Measurements from ENCODE around the gene AFF4.
"Not testable (repeated sequence)": the region's sequence is repeated elsewhere in the genome, so short reads cannot be mapped to it uniquely, and the experiment has no call there.

AFF4 gene

GRCh38 chr5:132886064-132886823 lies 77.2 kb downstream of the AFF4 start:
- no peak for DNase-seq (ENCODE audit: low read depth)

DNA sequence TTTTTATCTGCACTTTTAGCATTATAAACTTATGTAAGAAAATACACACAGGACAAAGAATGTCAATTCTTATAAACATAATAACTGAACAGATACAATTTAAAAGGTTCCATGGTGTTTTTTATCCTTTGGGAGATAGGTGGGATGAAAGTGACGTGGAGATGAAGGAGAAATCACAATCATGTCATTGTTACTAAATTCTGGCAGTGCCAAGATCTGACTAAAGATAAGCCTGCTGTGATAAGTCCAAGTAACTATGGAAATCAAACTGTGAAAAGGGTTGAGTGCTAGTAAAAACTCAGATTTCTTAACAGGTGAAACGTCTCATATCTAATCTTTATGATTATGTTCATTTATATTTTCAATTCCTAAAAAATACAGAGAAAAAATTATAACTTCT lies 78.9 kb downstream of the AFF4 start:
- DNase-seq (ENCODE audit: low read depth), result no peak

- no peak for DNase-seq (ENCODE audit: low read depth)
Measured at GRCh38 chr5:132883261-132883834, 80.1 kb downstream of the AFF4 start.

- no peak for DNase-seq (ENCODE audit: low read depth)
Measured at GRCh38 chr5:132877938-132878337, 85.5 kb downstream of the AFF4 start.

- no peak for DNase-seq (ENCODE audit: low read depth)
Measured at GRCh38 chr5:132877466-132877865, 86.0 kb downstream of the AFF4 start.

DNA sequence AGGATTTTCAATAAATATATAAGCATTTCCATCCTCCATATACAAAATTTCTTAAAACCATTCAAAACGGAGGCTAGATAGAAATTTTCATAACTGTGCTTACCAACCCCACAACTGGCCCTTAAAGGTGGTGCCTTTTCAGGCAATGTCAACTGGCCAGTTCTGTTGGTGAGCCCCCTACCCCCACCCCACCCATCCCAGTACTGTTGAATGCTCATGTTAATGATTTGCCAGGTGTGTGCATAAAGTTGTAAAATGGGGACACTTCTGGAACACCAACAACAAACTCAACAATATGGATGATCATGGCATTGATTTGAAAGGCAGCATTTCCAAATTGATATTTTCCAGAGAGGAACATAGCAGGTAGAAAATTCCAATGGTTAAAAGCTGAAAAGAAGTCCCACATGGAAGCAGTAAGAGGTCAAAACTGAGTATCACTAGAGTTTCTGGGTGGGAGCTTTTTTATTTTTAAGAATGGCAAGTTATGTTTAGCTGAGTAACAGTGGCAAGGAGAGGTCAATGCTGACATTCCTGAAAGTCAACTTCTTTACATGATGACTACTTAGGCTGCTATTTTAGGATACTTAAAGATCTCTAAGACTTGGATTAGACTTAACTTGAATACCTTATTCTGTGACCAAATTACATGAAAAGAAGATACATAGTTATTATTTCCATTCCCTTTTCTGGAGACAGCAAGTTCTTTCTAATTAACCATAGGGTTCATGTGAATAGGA lies 87.2 kb downstream of the AFF4 start:
- DNase-seq (ENCODE audit: low read depth), result no peak

DNA sequence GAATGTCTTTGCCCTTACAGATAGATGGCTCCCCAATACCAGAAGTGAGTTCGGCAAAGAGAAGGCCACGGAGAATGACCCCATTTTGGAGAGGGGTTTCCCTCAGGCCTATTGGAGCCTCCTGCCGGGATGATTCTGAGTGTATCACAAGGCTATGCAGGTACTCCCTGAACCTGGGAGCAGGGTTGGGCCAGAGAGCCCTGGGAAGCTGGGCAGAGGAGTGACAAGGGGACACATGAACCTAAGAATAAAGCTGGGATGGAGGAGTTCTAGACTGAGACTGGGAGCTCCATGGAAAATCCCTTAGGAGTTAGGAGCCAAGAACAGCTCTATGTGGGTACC lies 89.5 kb downstream of the AFF4 start:
- DNase-seq (ENCODE audit: low read depth), result no peak

DNA sequence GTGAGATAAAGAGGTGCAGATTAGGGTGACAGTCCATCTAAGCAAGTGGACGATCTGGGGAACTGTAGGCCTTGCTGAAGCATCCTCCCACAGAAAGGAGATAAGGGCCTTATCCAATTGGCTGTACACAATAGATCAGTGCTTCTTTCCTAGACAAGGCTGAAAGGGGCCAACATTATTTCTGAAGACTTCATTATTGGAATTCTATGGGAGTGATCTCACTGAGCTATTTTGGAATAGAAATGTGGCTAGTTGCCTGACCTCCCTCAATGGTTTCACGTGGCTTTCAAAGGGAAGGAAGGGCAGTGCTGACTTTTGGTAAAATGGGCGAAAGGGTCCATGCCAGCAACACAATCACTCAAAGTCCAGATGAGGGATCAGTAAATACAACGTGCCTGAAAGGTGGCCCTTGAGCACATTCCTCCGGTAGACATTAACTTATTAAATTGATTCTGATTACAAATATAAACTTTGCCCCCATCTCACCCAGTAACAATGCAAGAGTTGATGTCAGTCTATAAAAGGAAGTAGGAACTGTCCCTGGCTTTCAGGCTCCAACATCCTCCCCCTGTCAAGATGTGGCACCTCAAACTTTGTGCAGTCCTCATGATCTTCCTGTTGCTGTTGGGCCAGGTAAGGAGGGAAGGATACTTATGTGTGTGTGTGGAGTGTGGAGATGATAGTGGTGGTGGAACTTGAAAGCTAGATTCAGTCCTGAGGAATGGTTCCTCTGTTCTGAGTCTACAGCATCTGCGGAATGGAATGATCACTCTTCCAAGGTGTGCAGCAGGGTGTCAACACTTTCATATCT lies 90.1 kb downstream of the AFF4 start, which contains the start of gene LEAP2:
TSS of gene LEAP2 (plus strand) at position 550 of the 811 bp plus-strand sequence. CDS start at position 577, 27 bp downstream.
- no peak for DNase-seq (ENCODE audit: low read depth)

GRCh38 chr5:132872788-132873118 lies 90.7 kb downstream of the AFF4 start:
- DNase-seq (ENCODE audit: low read depth), result no peak

GRCh38 chr5:132871459-132872284 lies 91.8 kb downstream of the AFF4 start:
- DNase-seq (ENCODE audit: low read depth), result no peak

DNA sequence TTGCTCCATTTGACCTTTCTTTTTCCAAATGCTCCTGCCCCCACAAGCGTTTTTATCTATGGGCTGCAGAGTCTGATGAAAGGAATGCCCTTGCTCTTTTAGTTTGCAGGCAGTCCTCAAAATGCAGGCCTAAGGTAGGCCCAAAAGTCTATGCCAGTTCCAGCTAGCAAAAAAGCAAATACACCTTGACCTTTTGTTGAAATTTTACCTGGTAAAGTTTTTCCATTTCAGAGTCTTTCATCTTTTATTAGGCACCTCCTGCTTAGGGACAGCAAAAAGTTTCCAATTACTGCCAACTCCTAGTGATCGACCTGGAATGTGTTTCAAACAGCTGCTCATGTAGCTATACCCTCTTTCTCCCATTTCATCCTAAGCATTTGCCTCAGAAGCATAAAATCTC lies 92.6 kb downstream of the AFF4 start:
- no peak for DNase-seq (ENCODE audit: low read depth)

- DNase-seq (ENCODE audit: low read depth), result no peak
Measured at GRCh38 chr5:132868754-132869153, 94.7 kb downstream of the AFF4 start.

DNA sequence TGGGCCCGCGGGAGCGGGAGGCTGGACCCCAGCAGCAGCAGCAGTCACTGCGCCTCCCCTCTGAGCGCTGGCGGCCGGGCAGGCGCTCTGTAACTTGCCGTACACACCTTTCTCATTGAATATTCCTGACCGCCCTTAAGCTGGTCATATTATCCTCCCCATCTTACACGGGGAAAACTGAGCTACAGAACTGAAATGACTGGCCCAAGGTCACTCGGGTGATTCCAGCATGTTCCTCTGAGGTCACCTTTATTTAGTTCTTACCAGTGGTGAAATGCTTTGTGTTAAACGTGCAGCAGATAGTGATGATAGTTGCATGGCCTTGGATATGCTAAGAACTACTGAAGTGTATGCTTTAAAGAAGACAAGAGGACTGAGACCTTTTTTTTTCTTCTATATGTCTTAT lies 96.4 kb downstream of the AFF4 start:
- DNase-seq (ENCODE audit: low read depth), result no peak

- DNase-seq (ENCODE audit: low read depth), result peak; percentile 81
Measured at GRCh38 chr5:132866342-132867045, 96.9 kb downstream of the AFF4 start, which contains the start of the genes GDF9 and UQCRQ. GDF9 (minus strand) TSS chr5:132866469; CDS start chr5:132864533, 1,936 bp downstream. UQCRQ (plus strand) TSS chr5:132866642; CDS start chr5:132866882, 240 bp downstream.

DNA sequence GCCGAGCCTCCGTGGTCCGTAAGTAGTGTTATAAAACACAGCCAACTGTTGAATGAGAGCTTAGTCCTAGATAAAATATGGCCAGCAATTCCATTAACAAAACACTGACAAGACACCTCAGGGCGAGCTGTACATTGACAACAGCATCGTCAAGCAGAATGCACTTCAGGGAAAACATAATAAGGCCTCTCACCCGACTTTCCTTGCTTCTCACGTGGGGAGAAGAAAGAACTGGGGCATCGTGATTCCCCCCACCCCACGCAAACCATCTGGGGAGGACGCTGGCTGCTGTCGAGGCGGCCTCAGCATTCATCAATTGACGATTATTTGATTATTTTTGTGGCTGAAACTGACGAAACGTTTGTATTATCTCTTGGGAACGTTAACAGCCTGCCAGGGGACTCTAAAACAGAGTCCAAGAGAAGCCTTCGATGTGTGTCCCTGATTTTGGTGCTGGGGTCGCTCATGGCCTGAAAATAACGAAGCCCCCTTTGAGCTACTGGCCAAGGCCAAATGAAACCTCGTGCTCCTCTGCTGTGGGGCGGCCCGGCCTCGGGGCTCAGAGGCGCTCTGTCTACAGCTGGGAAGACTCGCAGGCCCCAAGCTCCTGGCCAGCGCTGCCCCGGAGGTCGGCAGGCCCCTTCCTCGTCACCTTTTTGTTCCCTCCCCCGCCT lies 97.6 kb downstream of the AFF4 start:
- DNase-seq (ENCODE audit: low read depth), result no peak

GRCh38 chr5:132860742-132861141 lies 102.7 kb downstream of the AFF4 start:
- DNase-seq (ENCODE audit: low read depth), result no peak

GRCh38 chr5:132859889-132860437 lies 103.5 kb downstream of the AFF4 start:
- DNase-seq (ENCODE audit: low read depth), result no peak

- DNase-seq (ENCODE audit: low read depth), result no peak
Measured at GRCh38 chr5:132856011-132856410, 107.4 kb downstream of the AFF4 start.

- DNase-seq (ENCODE audit: low read depth), result not testable (repeated sequence)
Measured at GRCh38 chr5:132854992-132855391, 108.4 kb downstream of the AFF4 start.

DNA sequence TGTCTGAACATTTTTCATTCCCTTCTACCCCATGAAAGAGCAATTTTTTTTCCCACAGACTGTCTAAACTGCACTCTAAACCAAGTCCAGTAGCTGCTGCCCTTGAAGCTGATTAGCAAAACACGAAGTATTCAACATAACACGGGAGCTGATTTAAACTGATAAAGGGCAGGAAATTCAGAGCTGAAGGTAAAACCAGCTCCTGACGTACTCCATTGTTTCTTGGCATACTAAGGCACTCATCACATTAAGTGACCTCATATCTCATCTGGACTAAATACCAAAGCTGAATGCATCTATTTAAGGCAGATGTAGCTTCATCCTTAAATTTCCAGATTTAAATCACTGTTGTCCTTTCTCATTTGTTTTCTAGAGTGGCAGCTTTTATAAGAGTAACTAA lies 109.1 kb downstream of the AFF4 start:
- DNase-seq (ENCODE audit: low read depth), result no peak

Measured in activated T-helper 9 cell treated with anti-CD3 and anti-CD28 coated beads, Interleukin-2, amount 50 U/mL, for 16 hours (primary cell).